GM12878 (cell line): ENCODE measurements around the gene BPTF. TPM values are rescaled to one million over a fixed set of nuclear protein-coding genes. Genes with fewer than 3 reads are reported as not detected.

Experiments used
- polyA plus RNA-seq, 11 experiments: library from polyadenylated mRNA; depleted of rRNA in 4 of 11; unstranded in 6 of 11; stranded (reverse) in 5 of 11; fragments of >200 nt; fragmentation: Nextera tagmentation in 4 of 11; fragmentation: Illumina TruSeq in 1 of 11; extraction: Ambion mirVana in 4 of 11; extraction: Trizol in 1 of 11; gene quantifications; 1 replicate in 1 of 11; 2 replicates in 10 of 11; pipeline versions ENCODE4 v1.2.1 to v1.2.3, GENCODE V29; 2011 to 2016; ENCODE audit warnings: inconsistent platforms in 2 of 11, missing spikeins in 2 of 11, low read depth in 1 of 11
- small RNA-seq: library from RNA; depleted of rRNA; stranded (forward); fragments of <200 nt; gene quantifications from one replicate; pipeline ENCODE3, GENCODE V24; 2014
- total RNA-seq, 4 experiments: library from RNA; depleted of rRNA in 3 of 4; stranded (reverse); fragments of >200 nt in 3 of 4; fragmentation: Illumina TruSeq in 1 of 4; extraction: Trizol in 1 of 4; gene quantifications; 2 replicates each; pipeline versions ENCODE4 v1.2.1 to v1.2.3, GENCODE V29; 2013 to 2021
- TF ChIP-seq, protein P1 (sequence below): fragments of 150-350 bp; IDR thresholded peaks from 2 replicates; pipeline ENCODE4 v1.6.1; 2016; ENCODE audit warnings: low read depth, low read length

Gene BPTF
- total and polyA plus RNA-seq, 10 of the 15 experiments (the other 5 are each of a cell fraction or from before 2014, with no cell fraction given) = 19.4 to 78.3 (median 44.8) TPM

- TF ChIP-seq, protein P1, sequence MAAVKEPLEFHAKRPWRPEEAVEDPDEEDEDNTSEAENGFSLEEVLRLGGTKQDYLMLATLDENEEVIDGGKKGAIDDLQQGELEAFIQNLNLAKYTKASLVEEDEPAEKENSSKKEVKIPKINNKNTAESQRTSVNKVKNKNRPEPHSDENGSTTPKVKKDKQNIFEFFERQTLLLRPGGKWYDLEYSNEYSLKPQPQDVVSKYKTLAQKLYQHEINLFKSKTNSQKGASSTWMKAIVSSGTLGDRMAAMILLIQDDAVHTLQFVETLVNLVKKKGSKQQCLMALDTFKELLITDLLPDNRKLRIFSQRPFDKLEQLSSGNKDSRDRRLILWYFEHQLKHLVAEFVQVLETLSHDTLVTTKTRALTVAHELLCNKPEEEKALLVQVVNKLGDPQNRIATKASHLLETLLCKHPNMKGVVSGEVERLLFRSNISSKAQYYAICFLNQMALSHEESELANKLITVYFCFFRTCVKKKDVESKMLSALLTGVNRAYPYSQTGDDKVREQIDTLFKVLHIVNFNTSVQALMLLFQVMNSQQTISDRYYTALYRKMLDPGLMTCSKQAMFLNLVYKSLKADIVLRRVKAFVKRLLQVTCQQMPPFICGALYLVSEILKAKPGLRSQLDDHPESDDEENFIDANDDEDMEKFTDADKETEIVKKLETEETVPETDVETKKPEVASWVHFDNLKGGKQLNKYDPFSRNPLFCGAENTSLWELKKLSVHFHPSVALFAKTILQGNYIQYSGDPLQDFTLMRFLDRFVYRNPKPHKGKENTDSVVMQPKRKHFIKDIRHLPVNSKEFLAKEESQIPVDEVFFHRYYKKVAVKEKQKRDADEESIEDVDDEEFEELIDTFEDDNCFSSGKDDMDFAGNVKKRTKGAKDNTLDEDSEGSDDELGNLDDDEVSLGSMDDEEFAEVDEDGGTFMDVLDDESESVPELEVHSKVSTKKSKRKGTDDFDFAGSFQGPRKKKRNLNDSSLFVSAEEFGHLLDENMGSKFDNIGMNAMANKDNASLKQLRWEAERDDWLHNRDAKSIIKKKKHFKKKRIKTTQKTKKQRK = no peak
These were observed 204.4 kb downstream of the BPTF start (continued) for GRCh38 chr17:68029512-68030215.

Small RNA genes lying within 50 kb of the gene (small RNA-seq; reads per million reads assigned to genes)
- not detected for gene RN7SL622P

Other genes with a start within 250 kb of the BPTF start
- 74.4 and 85.7 TPM in 2 replicates for gene NOL11, start 107.6 kb upstream of the BPTF start, total RNA-seq (2014; rRNA removed)
- 91.9 and 96.6 TPM in 2 replicates for gene NOL11, start 107.6 kb upstream of the BPTF start, total RNA-seq (2014; rRNA removed; fragmentation: Illumina TruSeq; extraction: Trizol)
- gene NOL11, start 107.6 kb upstream of the BPTF start, total RNA-seq (2021) = 69.8 and 74.7 TPM in 2 replicates
- gene NOL11, start 107.6 kb upstream of the BPTF start, polyA plus RNA-seq (2011; rRNA removed) = 101 and 128 TPM in 2 replicates
- gene NOL11, start 107.6 kb upstream of the BPTF start, polyA plus RNA-seq (2014; fragmentation: Illumina TruSeq; extraction: Trizol) = 84.9 and 103 TPM in 2 replicates
- 100 to 1,000 TPM in 1 of 2 experiments, 10 to 100 TPM in 1; 92.6 to 130 TPM for gene NOL11, start 107.6 kb upstream of the BPTF start, polyA plus RNA-seq (2014; fragmentation: Nextera tagmentation; extraction: Ambion mirVana)
- gene NOL11, start 107.6 kb upstream of the BPTF start, polyA plus RNA-seq (2014; rRNA removed) = 54.8 and 57.6 TPM in 2 replicates
- gene NOL11, start 107.6 kb upstream of the BPTF start, polyA plus RNA-seq (2016; fragmentation: Nextera tagmentation; extraction: Ambion mirVana) = 100 to 1,000 TPM; 109 to 113 TPM
- 9.3 and 10.1 TPM in 2 replicates for gene C17orf58, start 171.0 kb downstream of the BPTF start, total RNA-seq (2014; rRNA removed)
- 4.6 and 5.6 TPM in 2 replicates for gene C17orf58, start 171.0 kb downstream of the BPTF start, total RNA-seq (2014; rRNA removed; fragmentation: Illumina TruSeq; extraction: Trizol)
- gene C17orf58, start 171.0 kb downstream of the BPTF start, total RNA-seq (2021) = 5.8 and 6.4 TPM in 2 replicates
- 6.6 and 7.1 TPM in 2 replicates for gene C17orf58, start 171.0 kb downstream of the BPTF start, polyA plus RNA-seq (2011; rRNA removed)
- 5.9 TPM in 2 replicates for gene C17orf58, start 171.0 kb downstream of the BPTF start, polyA plus RNA-seq (2014; fragmentation: Illumina TruSeq; extraction: Trizol)
- 1 to 10 TPM; 3.3 to 3.4 TPM for gene C17orf58, start 171.0 kb downstream of the BPTF start, polyA plus RNA-seq (2014; fragmentation: Nextera tagmentation; extraction: Ambion mirVana)
- 7.0 and 8.1 TPM in 2 replicates for gene C17orf58, start 171.0 kb downstream of the BPTF start, polyA plus RNA-seq (2014; rRNA removed)
- gene C17orf58, start 171.0 kb downstream of the BPTF start, polyA plus RNA-seq (2016; fragmentation: Nextera tagmentation; extraction: Ambion mirVana) = 10 to 100 TPM in 1 of 2 experiments, 1 to 10 TPM in 1; 9.4 to 12.3 TPM
- 202 and 211 TPM in 2 replicates for gene KPNA2, start 210.2 kb downstream of the BPTF start, total RNA-seq (2014; rRNA removed)
- gene KPNA2, start 210.2 kb downstream of the BPTF start, total RNA-seq (2014; rRNA removed; fragmentation: Illumina TruSeq; extraction: Trizol) = 244 and 260 TPM in 2 replicates
- 242 and 254 TPM in 2 replicates for gene KPNA2, start 210.2 kb downstream of the BPTF start, total RNA-seq (2021)
- gene KPNA2, start 210.2 kb downstream of the BPTF start, polyA plus RNA-seq (2011; rRNA removed) = 201 and 232 TPM in 2 replicates
- gene KPNA2, start 210.2 kb downstream of the BPTF start, polyA plus RNA-seq (2014; fragmentation: Illumina TruSeq; extraction: Trizol) = 307 and 332 TPM in 2 replicates
- gene KPNA2, start 210.2 kb downstream of the BPTF start, polyA plus RNA-seq (2014; fragmentation: Nextera tagmentation; extraction: Ambion mirVana) = 100 to 1,000 TPM; 647 to 731 TPM
- gene KPNA2, start 210.2 kb downstream of the BPTF start, polyA plus RNA-seq (2014; rRNA removed) = 211 and 212 TPM in 2 replicates
- 100 to 1,000 TPM; 567 to 584 TPM for gene KPNA2, start 210.2 kb downstream of the BPTF start, polyA plus RNA-seq (2016; fragmentation: Nextera tagmentation; extraction: Ambion mirVana)